Nephron (organoid): ENCODE results near the gene ABCB1.

Source experiments
- H3K27ac Mint-ChIP-seq, 3 experiments: 2 replicates each; pipeline ENCODE4 v1.8.0; 2020; ENCODE audit warnings: mixed read lengths in 3 of 3, mild to moderate bottlenecking in 2 of 3, moderate library complexity in 1 of 3
- H3K27me3 Mint-ChIP-seq: 2 replicates; pipeline ENCODE4 v1.8.0; 2021; ENCODE audit warnings: low read depth, mild to moderate bottlenecking, moderate library complexity, mixed read lengths
- H3K36me3 Mint-ChIP-seq: 2 replicates; pipeline ENCODE4 v1.8.0; 2020; ENCODE audit warnings: low read depth, mixed read lengths
- H3K4me1 Mint-ChIP-seq: 2 replicates; pipeline ENCODE4 v1.8.0; 2020; ENCODE audit warnings: mixed read lengths
- H3K4me3 Mint-ChIP-seq, 3 experiments: 2 replicates each; pipeline ENCODE4 v1.8.0; 2020; ENCODE audit warnings: mild to moderate bottlenecking in 3 of 3, mixed read lengths in 3 of 3, moderate library complexity in 2 of 3
- H3K9me3 Mint-ChIP-seq: 2 replicates; pipeline ENCODE4 v1.8.0; 2020; ENCODE audit warnings: mixed read lengths
- CTCF ChIP-seq, 3 experiments: fragments of 200-600 bp; sonication (generic); IDR thresholded peaks; one replicate each; pipeline ENCODE4 v1.5.0; 2021; ENCODE audit warnings: antibody characterized with exemption in 3 of 3; ENCODE audit not compliant: unreplicated experiment in 3 of 3

ABCB1 gene

GRCh38 chr7:87528730-87529129, 72.0 kb downstream of the ABCB1 start:
- no peaks in the 10 kb centered on the region for H3K36me3 Mint-ChIP-seq
- TF ChIP-seq CTCF (IDR thresholded peaks at IDR 0.05; ENCODE audit: unreplicated experiment in 3 of 3) = no peak
- no peak overlapping the region for H3K4me3 Mint-ChIP-seq
- no peaks in the 10 kb centered on the region for H3K9me3 Mint-ChIP-seq
- no peaks in the 10 kb centered on the region for H3K27me3 Mint-ChIP-seq
- no peaks in the 10 kb centered on the region for H3K4me1 Mint-ChIP-seq
- H3K27ac Mint-ChIP-seq = no peak overlapping the region

GRCh38 chr7:87518735-87519134, 81.9 kb downstream of the ABCB1 start:
- no peak overlapping the region for H3K27ac Mint-ChIP-seq
- H3K9me3 Mint-ChIP-seq = no peaks in the 10 kb centered on the region
- no peak for TF ChIP-seq CTCF (IDR thresholded peaks at IDR 0.05; ENCODE audit: unreplicated experiment in 3 of 3)
- peaks cover 6% of the 10 kb centered on the region for H3K4me1 Mint-ChIP-seq
- no peaks in the 10 kb centered on the region for H3K27me3 Mint-ChIP-seq
- H3K4me3 Mint-ChIP-seq = no peak overlapping the region
- H3K36me3 Mint-ChIP-seq = no peaks in the 10 kb centered on the region

- H3K9me3 Mint-ChIP-seq = no peaks in the 10 kb centered on the region
- peaks cover 6% of the 10 kb centered on the region for H3K4me1 Mint-ChIP-seq
- H3K27me3 Mint-ChIP-seq = no peaks in the 10 kb centered on the region
- no peak for TF ChIP-seq CTCF (IDR thresholded peaks at IDR 0.05; ENCODE audit: unreplicated experiment in 3 of 3)
- H3K27ac Mint-ChIP-seq = no peak overlapping the region
- H3K4me3 Mint-ChIP-seq = no peak overlapping the region
- H3K36me3 Mint-ChIP-seq = no peaks in the 10 kb centered on the region
Observed at GRCh38 chr7:87517891-87518290, 82.8 kb downstream of the ABCB1 start.

GRCh38 chr7:87517136-87517815, 83.4 kb downstream of the ABCB1 start:
- H3K36me3 Mint-ChIP-seq = no peaks in the 10 kb centered on the region
- no peak for TF ChIP-seq CTCF (IDR thresholded peaks at IDR 0.05; ENCODE audit: unreplicated experiment in 3 of 3)
- H3K4me1 Mint-ChIP-seq = peaks cover 6% of the 10 kb centered on the region
- H3K4me3 Mint-ChIP-seq = no peak overlapping the region
- no peaks in the 10 kb centered on the region for H3K27me3 Mint-ChIP-seq
- no peak overlapping the region for H3K27ac Mint-ChIP-seq
- no peaks in the 10 kb centered on the region for H3K9me3 Mint-ChIP-seq

- H3K9me3 Mint-ChIP-seq = no peaks in the 10 kb centered on the region
- H3K4me1 Mint-ChIP-seq = peaks cover 19% of the 10 kb centered on the region
- no peaks in the 10 kb centered on the region for H3K27me3 Mint-ChIP-seq
- no peak overlapping the region for H3K4me3 Mint-ChIP-seq
- H3K36me3 Mint-ChIP-seq = no peaks in the 10 kb centered on the region
- TF ChIP-seq CTCF (IDR thresholded peaks at IDR 0.05; ENCODE audit: unreplicated experiment in 3 of 3) = no peak
- no peak overlapping the region for H3K27ac Mint-ChIP-seq
Observed at GRCh38 chr7:87513735-87514335, 86.8 kb downstream of the ABCB1 start.

GRCh38 chr7:87512906-87513305, 87.8 kb downstream of the ABCB1 start:
- Mint-ChIP-seq H3K27me3 (no peaks in the 10 kb centered on the region), H3K4me3 (no peak overlapping the region), H3K27ac (no peak overlapping the region), H3K9me3 (no peaks in the 10 kb centered on the region), H3K36me3 (no peaks in the 10 kb centered on the region), H3K4me1 (peaks cover 19% of the 10 kb centered on the region)
- TF ChIP-seq CTCF (IDR thresholded peaks at IDR 0.05; ENCODE audit: unreplicated experiment in 3 of 3) = no peak
